HCT116 (cell line): ENCODE data around the gene RNASEH2B.

Source experiments
- POLR2A ChIP-seq: IDR thresholded peaks from 2 replicates; pipeline ENCODE4 v1.7.0; 2011; ENCODE audit warnings: borderline replicate concordance; ENCODE audit not compliant: insufficient read depth, insufficient read length; ENCODE audit errors: extremely low read depth
- YY1 ChIP-seq: IDR thresholded peaks from 2 replicates; pipeline ENCODE4 v1.6.1; 2011; ENCODE audit warnings: low read length, low read depth, moderate library complexity, mild to moderate bottlenecking; ENCODE audit not compliant: insufficient replicate concordance; ENCODE audit errors: extremely low read depth
- TF ChIP-seq, protein P1 (sequence below), 3 experiments: fragments of 200-600 bp in 1 of 3; sonication (generic) in 1 of 3; IDR thresholded peaks in 2 of 3; conservative IDR thresholded peaks in 1 of 3; 2 replicates each; pipeline ENCODE4 v1.5.1; 2012 to 2017; ENCODE audit warnings: low read depth in 2 of 3, low read length in 2 of 3, antibody characterized with exemption in 1 of 3, borderline replicate concordance in 1 of 3, control low read depth in 1 of 3, mild to moderate bottlenecking in 1 of 3, mixed read lengths in 1 of 3, mixed run types in 1 of 3, moderate library complexity in 1 of 3; ENCODE audit not compliant: insufficient read depth in 1 of 3

DNA sequence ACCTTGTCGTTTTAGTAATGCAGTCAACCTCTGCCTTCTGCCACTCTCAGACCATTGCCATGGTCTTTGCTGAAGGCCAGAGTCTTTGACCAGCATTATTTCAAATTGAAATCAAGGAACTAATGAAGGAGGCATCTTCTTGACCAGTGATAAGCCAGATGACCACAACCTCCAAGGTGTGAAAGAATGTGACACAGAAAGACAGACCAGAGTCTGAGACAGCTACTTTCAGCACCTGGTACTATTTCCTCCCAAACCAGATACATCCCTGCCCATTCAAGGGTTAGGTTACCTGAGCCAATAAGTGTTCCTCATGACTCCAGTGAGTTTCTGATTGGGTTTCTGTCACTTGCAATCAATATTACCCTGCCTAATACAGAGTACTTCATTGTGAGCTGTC lies 20.3 kb upstream of the RNASEH2B start:
- TF ChIP-seq YY1: no peak
- TF ChIP-seq, protein P1, sequence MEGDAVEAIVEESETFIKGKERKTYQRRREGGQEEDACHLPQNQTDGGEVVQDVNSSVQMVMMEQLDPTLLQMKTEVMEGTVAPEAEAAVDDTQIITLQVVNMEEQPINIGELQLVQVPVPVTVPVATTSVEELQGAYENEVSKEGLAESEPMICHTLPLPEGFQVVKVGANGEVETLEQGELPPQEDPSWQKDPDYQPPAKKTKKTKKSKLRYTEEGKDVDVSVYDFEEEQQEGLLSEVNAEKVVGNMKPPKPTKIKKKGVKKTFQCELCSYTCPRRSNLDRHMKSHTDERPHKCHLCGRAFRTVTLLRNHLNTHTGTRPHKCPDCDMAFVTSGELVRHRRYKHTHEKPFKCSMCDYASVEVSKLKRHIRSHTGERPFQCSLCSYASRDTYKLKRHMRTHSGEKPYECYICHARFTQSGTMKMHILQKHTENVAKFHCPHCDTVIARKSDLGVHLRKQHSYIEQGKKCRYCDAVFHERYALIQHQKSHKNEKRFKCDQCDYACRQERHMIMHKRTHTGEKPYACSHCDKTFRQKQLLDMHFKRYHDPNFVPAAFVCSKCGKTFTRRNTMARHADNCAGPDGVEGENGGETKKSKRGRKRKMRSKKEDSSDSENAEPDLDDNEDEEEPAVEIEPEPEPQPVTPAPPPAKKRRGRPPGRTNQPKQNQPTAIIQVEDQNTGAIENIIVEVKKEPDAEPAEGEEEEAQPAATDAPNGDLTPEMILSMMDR (IDR thresholded peaks at IDR 0.05 in 2 of 3, conservative IDR thresholded peaks at IDR 0.05 in 1 of 3; ENCODE audit: borderline replicate concordance in 1 of 3, insufficient read depth in 1 of 3, low read depth in 2 of 3, low read length in 2 of 3): no peak
- no peak for TF ChIP-seq POLR2A
